ENCODE data around the gene CD180.

DNA sequence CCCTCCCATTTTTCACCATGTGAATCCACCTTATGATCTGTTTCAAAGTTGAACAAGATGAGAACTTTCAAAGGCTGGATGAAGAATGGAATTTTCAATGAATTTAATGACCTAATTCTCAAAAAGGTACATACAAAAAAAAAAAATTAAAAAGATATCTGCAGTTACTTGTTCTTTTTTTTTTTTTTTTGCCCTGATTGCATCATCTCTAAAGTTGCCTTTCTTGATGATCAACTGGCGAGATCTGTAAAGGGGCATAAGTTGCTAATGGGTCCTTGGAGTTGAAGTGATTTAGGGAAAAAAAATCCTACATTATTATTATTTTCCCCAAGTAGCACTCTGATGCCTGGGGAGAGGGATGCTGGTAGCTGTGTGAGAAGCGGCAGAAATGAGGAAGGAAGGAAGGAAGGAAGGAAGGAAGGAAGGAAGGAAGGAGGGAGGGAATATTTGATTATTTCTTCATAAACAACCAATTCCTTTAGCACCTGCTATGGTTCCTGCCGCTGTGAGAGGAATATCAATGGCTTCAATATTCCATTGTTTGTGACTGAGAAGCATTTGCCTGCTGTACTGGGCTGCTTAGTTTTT lies 48.8 kb upstream of the CD180 start:
- TF ChIP-seq POLR2A (IDR thresholded peaks at IDR 0.05) (no peak), EP300 (IDR thresholded peaks at IDR 0.05) (no peak)
- TF ChIP-seq, protein P1, sequence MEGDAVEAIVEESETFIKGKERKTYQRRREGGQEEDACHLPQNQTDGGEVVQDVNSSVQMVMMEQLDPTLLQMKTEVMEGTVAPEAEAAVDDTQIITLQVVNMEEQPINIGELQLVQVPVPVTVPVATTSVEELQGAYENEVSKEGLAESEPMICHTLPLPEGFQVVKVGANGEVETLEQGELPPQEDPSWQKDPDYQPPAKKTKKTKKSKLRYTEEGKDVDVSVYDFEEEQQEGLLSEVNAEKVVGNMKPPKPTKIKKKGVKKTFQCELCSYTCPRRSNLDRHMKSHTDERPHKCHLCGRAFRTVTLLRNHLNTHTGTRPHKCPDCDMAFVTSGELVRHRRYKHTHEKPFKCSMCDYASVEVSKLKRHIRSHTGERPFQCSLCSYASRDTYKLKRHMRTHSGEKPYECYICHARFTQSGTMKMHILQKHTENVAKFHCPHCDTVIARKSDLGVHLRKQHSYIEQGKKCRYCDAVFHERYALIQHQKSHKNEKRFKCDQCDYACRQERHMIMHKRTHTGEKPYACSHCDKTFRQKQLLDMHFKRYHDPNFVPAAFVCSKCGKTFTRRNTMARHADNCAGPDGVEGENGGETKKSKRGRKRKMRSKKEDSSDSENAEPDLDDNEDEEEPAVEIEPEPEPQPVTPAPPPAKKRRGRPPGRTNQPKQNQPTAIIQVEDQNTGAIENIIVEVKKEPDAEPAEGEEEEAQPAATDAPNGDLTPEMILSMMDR (IDR thresholded peaks at IDR 0.05): no peak
